OCI-M2 (cell line): ENCODE measurements around the gene TNP2.

Experiments
- DNase-seq: peaks from one replicate; lab custom pipeline; 2025; ENCODE audit not compliant: unreplicated experiment; lab: John Stamatoyannopoulos, UW

TNP2 gene

DNA sequence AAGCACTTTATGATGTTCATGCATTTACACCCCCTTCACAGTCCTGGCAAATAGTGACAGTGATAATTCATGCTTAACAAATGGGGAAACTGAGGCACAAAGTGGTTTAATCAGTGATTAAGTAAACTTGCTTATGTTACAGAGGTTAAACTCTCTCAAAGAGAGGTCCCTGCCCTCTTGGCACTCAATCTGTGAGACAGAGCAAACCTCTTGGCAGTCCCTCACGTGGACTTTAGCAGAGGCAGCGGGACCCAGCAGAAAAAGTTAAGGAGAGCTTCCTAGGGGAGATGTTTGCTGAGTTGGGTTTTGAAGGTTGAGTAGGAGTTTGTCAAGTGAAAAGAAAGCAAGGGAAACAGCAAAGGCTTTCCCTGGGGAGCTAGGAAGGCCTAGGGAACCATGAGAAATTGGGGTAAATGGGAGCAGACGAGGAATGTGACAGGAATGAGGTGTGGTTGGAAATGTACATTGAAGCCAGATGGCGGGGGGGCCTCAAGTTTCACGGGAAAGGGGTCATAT is 23.8 kb downstream of the TNP2 start:
- no peak for DNase-seq

DNA sequence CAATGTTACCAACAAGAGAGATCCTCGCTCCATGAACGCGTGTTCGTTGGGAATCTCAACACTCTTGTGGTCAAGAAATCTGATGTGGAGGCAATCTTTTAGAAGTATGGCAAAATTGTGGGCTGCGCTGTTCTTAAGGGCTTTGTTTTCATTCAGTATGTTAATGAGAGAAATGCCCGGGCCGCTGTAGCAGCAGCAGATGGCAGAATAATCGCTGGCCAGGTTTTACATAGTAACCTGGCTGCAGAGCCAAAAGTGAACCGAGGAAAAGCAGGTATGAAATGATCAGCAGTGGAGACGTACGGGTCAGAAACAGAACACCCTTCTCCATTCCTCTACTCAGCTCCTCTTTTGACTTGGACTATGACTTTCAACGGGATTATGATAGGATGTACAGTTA is 26.5 kb downstream of the TNP2 start:
- no peak for DNase-seq

- no peak for DNase-seq
These were observed 27.5 kb downstream of the TNP2 start for GRCh38 chr16:11241480-11242204.

- DNase-seq = no peak
These were observed 28.3 kb downstream of the TNP2 start for GRCh38 chr16:11240636-11241473.

DNA sequence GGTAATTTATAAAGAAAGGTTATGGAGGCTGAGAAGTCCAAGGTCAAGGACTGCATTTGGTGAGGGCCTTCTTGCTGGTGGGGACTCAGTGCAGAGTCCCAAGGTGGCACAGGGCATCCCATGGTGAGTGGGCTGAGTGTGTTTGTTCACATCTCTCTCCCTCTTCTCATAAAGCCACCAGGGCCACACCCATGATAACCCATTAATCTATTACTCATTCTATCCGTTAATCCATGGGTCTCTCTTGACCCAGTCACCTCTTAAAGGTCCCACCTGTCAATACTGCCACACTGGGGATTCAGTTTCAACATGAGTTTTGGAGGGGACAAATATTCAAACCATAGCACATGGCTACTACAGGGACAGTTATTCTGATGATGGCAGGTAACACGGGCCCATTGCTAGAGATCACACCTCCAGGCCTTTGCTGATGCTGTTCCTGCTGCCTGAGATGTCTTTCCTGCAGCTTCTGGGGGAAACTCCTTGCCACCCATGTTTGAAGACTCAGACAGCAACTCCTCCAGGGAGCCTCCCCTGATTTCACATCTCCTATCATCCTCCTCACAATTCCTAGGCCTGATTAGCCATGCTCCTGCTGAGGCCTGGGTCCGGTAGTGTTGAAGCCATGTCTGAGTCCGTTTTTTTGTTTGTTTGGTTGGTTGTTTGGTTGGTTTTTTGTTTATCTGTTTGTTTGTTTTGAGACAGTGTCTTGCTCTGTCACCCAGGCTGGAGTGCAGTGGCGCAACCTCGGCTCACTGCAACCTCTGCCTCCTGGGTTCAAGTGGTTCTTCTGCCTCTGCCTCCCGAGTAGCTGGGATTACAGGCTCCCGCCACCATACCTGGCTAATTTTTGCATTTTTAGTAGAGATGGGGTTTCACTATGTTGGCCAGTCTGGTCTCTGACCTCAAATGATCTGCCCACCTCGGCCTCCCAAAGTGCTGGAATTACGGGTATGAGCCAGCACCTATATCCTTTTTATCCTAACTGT is 29.2 kb downstream of the TNP2 start:
- DNase-seq = no peak

DNA sequence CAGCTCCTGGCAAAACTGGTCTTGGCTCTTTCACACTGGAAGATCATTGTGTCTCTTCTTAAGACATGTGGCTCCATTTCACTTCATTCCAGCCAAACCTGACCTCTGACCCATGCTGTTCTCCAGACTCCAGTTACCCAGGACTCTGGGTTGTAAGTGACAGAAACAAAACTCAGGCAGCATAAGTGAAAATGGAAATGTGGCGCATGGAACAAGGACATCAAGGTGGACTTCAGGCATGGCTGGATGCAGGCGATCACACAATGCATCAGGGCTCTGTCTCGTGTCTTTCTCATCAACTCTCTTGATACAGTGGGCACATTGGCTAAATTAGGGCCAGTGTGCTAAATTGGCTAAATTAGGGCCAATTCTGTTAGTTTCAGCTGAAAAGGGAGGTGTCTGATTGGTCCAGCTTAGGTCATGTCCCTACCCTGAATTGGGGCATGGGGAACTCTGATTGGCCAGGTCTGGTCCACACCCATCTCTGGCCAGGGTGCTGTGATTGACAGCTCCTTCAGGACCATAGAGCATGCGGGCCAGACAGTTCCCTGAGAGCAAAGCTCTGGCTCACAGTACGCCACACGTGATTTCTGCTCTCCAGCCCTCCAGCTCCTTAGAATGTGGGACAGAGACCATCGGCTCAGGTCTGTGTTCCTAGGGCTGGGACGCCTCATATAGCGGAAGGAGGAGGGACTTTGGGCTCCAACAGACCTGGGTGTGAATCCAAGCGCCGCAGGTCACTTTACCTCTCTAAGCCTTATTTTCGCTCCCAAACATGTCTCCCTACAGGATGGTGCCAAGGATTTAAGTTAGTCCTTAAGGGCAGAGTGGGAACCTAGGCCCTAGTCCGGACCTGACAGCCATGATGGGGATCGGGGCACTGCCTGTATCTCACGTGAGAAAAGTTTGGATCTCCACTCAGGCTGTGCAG is 30.6 kb downstream of the TNP2 start:
- no peak for DNase-seq

DNA sequence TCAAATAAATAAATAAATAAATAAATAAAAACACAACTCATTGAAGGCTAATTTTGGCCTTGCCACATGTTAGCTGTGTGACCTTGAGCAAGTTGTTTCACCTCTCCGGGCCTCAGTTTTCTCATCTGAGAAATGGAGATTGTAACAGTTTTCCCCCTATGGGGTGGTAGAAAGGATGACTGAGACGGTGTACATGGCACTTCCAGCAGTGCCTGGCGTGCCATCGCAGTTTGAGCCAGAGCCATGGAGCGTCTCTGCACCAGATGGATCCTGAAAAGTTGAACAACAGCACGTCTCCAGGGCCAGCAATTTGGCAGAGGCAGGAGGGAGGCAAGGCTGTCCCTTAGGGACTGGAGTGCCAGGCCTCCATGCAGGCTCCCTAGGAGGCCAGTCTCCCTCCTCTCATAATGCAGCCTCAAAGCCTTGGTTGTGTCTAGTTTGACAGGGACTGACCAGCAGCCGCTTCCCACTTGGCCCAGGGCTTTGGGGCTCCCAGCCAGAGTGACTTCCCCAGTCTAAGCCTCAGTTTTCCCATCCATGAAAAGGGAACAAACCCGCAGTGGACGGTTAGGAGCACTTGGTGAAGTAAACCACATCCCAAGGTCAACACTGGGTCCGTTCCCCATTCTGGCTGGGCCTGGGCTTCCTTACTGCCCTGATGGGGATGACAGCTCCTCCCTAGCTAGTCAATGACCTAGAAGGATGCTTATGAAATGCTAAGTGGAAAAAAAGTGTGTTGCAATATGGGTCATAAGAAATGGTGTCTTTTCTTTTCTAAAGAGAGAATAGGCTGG is 32.5 kb downstream of the TNP2 start:
- DNase-seq = no peak

DNA sequence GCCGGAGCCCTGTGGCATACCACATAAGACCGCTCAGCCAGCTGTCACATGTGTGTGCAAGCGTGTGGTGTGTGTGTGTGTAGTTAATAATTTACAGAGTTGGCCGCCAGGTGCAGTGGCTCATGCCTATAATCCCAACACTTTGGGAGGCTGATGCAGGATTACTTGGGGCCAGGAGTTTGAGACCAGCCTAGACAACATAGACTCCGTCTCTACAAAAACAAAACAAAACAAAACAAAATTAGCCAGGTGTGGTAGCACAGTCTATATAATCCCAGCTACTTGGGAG is 33.5 kb downstream of the TNP2 start:
- DNase-seq = no peak

- DNase-seq = no peak
These were observed 34.0 kb downstream of the TNP2 start for GRCh38 chr16:11234884-11235702.

- no peak for DNase-seq
These were observed 35.3 kb downstream of the TNP2 start for GRCh38 chr16:11233727-11234376.

DNA sequence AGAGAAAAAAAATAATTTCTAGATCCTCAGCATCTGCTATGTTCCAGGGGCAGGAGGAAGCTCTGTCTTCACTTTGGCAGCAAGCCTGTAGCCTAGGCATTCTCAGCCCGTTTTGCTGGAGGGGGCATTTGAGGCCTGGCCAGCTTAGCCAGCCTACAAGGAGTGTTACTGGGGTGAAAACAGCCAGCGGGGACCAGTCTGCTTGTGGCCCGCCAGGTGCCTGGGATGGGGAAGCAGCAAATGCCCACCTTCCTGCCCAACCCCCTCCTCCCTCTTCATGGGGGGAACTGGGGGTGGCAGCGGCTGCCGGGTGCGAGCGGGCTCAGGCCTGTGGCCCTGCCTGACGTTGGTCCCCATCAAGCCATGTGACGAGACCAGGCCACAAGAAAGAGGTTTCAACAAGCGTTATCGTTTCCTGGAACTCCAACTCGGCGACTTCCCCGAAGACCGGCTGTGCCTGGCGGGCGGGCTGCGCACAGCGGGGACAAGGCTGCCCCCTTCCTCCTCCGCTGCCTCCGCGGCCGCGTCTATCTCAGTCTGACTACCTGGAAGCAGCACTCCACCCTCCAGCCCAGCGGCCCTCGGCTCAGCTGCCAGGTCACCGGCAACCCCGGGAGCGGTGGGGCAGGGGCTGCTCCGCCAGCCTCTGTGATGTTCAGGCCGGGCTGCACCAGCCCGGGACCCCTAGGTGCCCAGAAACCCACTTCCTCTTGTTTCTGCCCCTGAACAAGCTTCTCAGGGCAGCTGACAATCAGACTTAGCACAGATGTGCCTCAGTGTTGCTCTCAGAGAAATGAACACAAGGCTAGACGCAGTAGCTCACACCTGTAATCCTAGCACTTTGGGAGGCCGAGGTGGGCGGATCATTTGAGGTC is 36.0 kb downstream of the TNP2 start:
- DNase-seq = no peak

GRCh38 chr16:11232302-11232851 is 36.7 kb downstream of the TNP2 start:
- DNase-seq = no peak

GRCh38 chr16:11231367-11231970 is 37.7 kb downstream of the TNP2 start:
- DNase-seq = no peak

GRCh38 chr16:11229906-11230305 is 39.2 kb downstream of the TNP2 start:
- no peak for DNase-seq

DNA sequence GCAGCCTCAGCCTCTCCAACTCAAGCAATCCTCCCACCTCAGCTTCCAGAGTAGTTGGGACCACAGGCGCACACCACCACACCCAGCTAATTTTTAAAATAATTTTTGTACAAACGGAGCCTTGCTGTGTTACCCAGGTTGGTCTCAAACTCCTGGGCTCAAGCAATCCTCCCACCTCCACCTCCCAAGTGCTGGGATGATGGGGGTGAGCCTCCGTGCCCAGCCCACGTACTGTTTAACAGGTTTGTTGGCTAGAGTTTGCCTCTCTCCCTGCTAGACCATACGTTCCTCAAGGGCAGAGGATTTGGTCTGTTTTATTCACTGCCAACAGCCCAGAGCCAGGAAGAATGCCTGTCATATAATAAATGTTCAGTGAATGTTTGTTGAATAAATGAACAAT is 39.7 kb downstream of the TNP2 start:
- DNase-seq = no peak
